COLO829 (cell line): ENCODE results near the gene SERPINA6.
"Not testable (repeated sequence)": the region's sequence is repeated elsewhere in the genome, so short reads cannot be mapped to it uniquely, and the experiment has no call there.

Source experiments
- DNase-seq: peaks from one replicate; pipeline ENCODE4 v3.0.0; 2012; ENCODE audit warnings: low spot score

Gene SERPINA6, protein sequence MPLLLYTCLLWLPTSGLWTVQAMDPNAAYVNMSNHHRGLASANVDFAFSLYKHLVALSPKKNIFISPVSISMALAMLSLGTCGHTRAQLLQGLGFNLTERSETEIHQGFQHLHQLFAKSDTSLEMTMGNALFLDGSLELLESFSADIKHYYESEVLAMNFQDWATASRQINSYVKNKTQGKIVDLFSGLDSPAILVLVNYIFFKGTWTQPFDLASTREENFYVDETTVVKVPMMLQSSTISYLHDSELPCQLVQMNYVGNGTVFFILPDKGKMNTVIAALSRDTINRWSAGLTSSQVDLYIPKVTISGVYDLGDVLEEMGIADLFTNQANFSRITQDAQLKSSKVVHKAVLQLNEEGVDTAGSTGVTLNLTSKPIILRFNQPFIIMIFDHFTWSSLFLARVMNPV

GRCh38 chr14:94322648-94323570 lies at the start of gene SERPINA6:
TSS of gene SERPINA6 (minus strand) at chr14:94323336. CDS start at chr14:94314648, 8,688 bp downstream.
- DNase-seq = no peak

DNA sequence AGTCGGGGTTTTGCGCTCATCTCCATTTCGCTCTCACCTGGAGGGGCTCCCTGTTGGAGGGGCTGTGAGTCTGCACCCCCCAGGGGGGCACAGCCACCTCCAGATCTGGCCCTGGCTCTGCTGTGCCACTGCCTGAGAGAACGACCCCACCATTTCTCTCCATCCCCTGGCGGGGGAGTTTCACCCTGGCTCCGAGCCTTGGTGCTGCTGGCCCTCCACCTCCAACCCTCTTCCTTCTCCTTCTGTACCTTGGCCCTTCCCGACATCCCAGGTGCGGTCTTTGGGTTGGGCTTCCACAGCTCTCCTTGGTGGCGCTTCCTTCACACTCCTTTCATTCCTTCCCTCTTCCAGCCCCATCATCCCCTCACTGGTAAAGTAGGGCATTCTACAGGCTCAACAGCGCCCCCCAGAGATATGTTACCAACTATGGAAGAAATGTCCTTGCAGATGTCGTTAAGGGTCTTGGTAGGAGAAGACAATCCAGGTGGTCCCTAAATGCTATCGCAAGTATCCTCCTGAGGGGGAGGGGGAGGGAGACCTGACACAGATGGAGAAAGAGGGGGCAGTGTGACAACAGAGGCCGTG lies 49.0 kb upstream of the SERPINA6 start:
- no peak for DNase-seq

DNA sequence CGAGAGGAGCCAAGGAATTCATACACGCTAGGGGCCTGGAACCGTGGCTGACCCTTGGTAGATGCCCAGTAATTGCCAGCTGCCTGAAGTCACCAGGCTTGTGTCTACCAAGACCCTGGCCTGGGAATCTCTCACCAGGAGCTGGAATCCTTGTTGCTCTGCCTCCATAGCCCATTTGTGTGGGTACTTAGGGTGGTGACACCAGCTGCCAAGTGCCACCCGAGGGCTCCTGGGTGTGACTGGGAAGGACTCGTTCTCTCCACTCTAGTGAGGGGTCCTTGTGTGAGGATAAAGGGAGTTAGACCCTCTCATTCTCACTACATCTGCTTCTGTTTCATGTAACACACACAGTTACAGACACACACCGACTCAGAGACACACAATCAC lies 47.4 kb upstream of the SERPINA6 start:
- no peak for DNase-seq

DNA sequence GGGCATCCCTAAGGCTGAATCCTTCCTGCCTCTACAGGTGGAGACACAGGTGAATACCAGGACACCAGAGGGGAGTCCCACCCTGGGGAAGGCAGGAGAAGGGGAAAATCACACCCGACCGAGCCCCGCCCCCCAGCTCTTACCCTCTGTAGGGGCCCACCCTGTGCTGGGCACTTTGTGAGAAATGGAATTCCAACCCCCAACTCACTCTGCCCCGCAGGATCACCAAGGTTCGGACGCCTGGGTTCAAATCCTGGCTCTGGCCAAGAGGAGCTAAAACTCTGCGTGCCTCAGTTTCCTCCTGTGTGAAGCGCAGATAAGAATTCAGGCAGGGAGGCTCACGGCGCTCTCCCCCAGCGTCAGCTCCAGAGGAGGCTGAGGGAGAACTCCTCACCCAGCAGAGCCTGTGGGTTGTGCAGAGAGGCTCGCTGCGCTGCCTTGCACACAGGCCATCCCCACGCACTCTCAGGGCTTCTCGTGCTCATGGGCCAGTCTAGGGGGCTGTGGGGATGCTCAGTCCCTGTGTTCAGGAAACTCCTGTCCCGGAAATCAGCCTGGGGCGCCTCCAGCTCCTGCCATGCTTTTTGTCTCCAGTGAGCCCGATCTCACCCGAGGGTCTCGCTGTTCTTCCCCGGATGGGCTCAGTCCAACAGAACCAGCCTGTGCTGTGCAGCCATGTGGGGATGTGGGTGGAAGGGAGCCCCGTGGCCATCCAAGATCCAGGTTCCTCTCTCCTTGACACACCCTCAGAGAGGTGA lies 46.8 kb upstream of the SERPINA6 start:
- not testable (repeated sequence) for DNase-seq

DNA sequence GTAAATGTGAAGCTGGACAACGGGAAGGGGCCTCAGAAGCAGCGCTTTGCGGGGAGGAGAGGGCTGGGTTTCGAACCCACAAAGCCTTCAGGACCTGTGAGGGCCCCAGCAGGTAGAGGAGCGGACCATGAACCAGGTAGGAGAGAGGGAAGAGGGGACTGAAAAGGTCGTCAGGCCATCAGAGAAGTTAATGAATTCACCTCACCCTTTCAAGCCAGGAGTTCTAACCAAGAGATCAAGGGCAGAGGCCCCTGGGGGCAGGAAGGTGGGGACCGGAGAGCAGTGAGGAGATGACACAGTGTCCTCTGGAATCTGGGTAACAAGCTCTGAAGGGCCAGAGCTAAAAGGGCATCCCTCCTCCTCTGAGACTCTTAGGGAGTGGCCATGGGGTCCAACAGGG lies 45.8 kb upstream of the SERPINA6 start:
- no peak for DNase-seq

DNA sequence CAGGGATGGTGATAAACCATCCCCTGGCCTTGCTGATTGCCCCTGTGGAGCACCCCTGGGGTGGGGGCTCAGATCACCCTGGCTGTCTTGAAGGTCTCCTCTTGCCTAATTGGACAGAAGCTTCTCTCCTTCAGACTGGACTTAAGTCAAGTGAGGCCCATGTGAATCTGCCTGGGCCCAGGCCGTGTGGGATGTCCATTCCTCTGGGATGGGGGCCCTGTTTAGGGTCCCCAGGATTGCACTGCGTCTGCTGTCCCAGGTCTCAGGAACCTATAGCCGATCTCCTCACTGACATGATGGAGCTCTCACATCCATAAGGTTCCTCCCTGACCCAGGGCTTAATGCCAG lies 45.1 kb upstream of the SERPINA6 start:
- no peak for DNase-seq

- no peak for DNase-seq
These were observed 44.5 kb upstream of the SERPINA6 start for GRCh38 chr14:94367347-94368242.

DNA sequence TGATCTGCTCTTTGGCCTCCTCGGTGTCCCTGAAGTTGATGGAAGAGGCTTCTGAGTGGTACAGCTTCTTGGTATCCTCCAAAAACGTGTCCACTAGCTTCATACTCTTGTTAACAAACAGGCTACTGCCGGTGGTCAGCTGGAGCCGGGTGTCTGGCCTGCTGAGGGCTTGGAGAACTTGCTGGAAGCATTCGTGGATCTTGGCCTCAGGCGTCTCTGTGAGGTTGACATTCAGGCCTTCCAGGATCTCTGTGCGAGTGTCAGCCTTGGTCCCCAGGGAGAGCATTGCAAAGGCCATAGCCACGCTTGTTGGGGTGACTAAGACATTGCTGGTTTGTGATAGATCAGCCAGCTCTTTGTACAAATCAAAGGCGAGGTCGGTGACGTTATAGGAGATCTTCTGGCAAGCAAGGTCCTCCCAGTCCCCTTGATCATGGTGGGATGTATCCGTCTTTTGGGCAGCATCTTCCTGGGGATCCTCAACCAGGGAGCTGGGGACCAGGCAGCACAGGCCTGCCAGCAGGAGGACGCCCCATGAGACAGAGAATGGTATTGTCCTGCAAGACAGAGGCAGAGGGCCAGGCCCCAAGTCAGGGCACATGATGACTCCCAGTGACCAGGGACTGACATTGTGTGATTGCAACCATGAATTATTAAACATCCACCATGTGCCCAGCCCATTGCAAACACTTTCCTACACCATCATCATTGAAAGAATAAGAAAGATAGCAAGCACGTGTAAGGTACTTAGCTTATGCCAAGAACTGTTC lies 43.2 kb upstream of the SERPINA6 start, which contains the start of gene SERPINA2:
Gene SERPINA2 (minus strand): TSS at position 553 of the 770 bp plus-strand sequence.
- DNase-seq = no peak

GRCh38 chr14:94365624-94366023 lies 42.5 kb upstream of the SERPINA6 start:
- DNase-seq = no peak

DNA sequence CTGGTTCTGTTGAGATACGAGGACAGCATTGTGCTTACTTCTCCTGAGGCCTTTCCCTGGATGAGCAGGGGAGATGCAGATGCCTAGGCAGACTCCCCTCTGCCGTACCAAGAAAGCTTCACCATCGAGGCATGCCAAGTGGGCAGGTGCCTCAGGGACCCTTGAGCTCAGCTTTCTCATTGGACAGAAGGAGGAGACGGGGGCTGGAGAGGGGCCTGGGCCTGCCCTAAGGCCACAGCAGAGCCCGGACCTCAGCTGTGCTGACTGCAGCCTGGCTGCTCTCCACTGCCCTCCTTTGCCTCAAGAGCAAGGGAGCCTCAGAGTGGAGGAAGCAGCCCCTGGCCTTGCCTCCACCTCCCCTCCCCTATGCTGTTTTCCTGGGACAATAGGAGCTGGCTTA lies 41.8 kb upstream of the SERPINA6 start:
- no peak for DNase-seq

GRCh38 chr14:94364037-94364436 lies 40.9 kb upstream of the SERPINA6 start:
- no peak for DNase-seq

- no peak for DNase-seq
These were observed 40.1 kb upstream of the SERPINA6 start for GRCh38 chr14:94363151-94363624.

GRCh38 chr14:94362614-94363133 lies 39.5 kb upstream of the SERPINA6 start:
- DNase-seq = no peak

GRCh38 chr14:94361682-94362081 lies 38.5 kb upstream of the SERPINA6 start:
- no peak for DNase-seq

- DNase-seq = no peak
These were observed 37.9 kb upstream of the SERPINA6 start for GRCh38 chr14:94360945-94361565.

DNA sequence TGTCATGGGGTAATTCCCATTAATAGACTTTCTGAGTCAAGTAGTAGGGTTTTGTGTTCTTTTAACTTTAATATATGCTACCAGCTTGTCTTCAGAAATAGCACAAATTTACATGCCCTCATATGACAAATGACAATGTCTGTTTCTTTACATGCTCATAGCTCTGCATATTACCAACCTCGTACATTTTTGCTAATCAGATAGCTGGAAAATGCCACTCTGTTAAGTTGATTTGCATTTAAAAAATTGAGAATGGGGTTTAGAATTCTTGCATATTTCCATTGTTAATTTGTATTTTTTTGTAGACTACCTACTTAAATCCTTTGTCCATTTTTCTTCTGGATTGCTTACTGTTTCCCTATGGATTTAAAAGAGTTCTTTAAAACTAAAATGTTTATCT lies 34.0 kb upstream of the SERPINA6 start:
- no peak for DNase-seq

DNA sequence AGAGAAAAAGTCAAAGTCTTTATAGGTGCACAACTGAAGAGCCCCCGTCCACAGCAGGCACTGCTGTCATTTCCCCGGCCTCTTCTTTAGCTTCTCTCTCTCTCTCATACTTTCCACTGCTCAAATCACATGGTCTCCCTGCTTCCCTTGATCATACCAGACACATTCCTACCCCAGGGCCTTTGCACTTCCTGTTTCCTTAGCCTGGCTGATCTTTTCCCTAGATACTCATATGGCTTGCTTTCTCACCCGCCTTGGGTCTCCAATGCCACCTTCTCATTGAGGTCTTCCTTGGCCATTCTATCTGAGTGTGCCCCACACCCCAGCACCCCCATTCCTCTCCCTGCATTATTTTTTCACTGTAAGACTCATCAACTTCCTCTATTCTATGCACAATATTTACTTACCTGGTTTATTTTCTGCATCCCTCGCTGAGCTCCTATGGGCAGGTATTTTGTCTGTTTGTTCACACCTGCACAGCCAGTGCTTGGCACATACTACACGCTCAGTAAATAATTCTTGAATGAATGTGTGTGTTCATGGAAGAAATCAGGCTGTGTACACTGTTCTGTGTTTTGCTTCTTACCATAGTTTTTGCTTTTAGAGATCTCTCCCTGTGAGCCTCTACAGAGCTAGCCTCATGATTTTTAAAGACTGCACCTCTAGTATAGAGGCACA lies 33.4 kb upstream of the SERPINA6 start:
- no peak for DNase-seq

GRCh38 chr14:94355191-94355794 lies 32.2 kb upstream of the SERPINA6 start:
- no peak for DNase-seq
